ENCODE measurements around the gene NEBL.

NEBL gene

GRCh38 chr10:20935931-20936330 lies 38.8 kb upstream of the NEBL start:
- no peaks in the 10 kb centered on the region for H3K79me2 ChIP-seq
- TF ChIP-seq CTCF (IDR thresholded peaks at IDR 0.05), result no peak
- no peaks in the 10 kb centered on the region for H3K27me3 ChIP-seq (ENCODE audit: control insufficient read depth, insufficient read depth, low read length)
- no peak overlapping the region for H3K4me2 ChIP-seq (ENCODE audit: low read length)
- no peak overlapping the region for H3K4me3 ChIP-seq (ENCODE audit: low read depth, low read length)
- H3K27ac ChIP-seq, result no peak overlapping the region
- H3K9ac ChIP-seq, result no peak overlapping the region
- H2AFZ ChIP-seq, result no peak overlapping the region
- H3K4me1 ChIP-seq, result no peaks in the 10 kb centered on the region
- H3K9me3 ChIP-seq (ENCODE audit: control insufficient read depth, low read length), result no peaks in the 10 kb centered on the region
- H3K36me3 ChIP-seq (ENCODE audit: control insufficient read depth, insufficient read depth, low read length), result no peaks in the 10 kb centered on the region

- no peaks in the 10 kb centered on the region for H3K9me3 ChIP-seq (ENCODE audit: control insufficient read depth, low read length)
- H3K27ac ChIP-seq, result no peak overlapping the region
- no peak overlapping the region for H3K4me2 ChIP-seq (ENCODE audit: low read length)
- TF ChIP-seq CTCF (IDR thresholded peaks at IDR 0.05), result no peak
- no peak overlapping the region for H3K9ac ChIP-seq
- H3K4me1 ChIP-seq, result no peaks in the 10 kb centered on the region
- H2AFZ ChIP-seq, result no peak overlapping the region
- no peaks in the 10 kb centered on the region for H3K36me3 ChIP-seq (ENCODE audit: control insufficient read depth, insufficient read depth, low read length)
- no peaks in the 10 kb centered on the region for H3K27me3 ChIP-seq (ENCODE audit: control insufficient read depth, insufficient read depth, low read length)
- no peak overlapping the region for H3K4me3 ChIP-seq (ENCODE audit: low read depth, low read length)
- H3K79me2 ChIP-seq, result no peaks in the 10 kb centered on the region
These were observed 38.2 kb upstream of the NEBL start for GRCh38 chr10:20935301-20935700.

GRCh38 chr10:20933705-20934104 lies 36.6 kb upstream of the NEBL start:
- Histone ChIP-seq H3K79me2 (no peaks in the 10 kb centered on the region), H3K4me1 (no peaks in the 10 kb centered on the region), H3K27ac (no peak overlapping the region), H3K4me3 (ENCODE audit: low read depth, low read length) (no peak overlapping the region), H3K9ac (no peak overlapping the region), H2AFZ (no peak overlapping the region), H3K9me3 (ENCODE audit: control insufficient read depth, low read length) (no peaks in the 10 kb centered on the region), H3K36me3 (ENCODE audit: control insufficient read depth, insufficient read depth, low read length) (no peaks in the 10 kb centered on the region), H3K4me2 (ENCODE audit: low read length) (no peak overlapping the region), H3K27me3 (ENCODE audit: control insufficient read depth, insufficient read depth, low read length) (no peaks in the 10 kb centered on the region)
- TF ChIP-seq CTCF (IDR thresholded peaks at IDR 0.05), result no peak

- Histone ChIP-seq H3K4me3 (ENCODE audit: low read depth, low read length) (no peak overlapping the region), H3K79me2 (no peaks in the 10 kb centered on the region), H3K27me3 (ENCODE audit: control insufficient read depth, insufficient read depth, low read length) (no peaks in the 10 kb centered on the region), H3K27ac (no peak overlapping the region), H2AFZ (no peak overlapping the region), H3K36me3 (ENCODE audit: control insufficient read depth, insufficient read depth, low read length) (no peaks in the 10 kb centered on the region), H3K4me1 (no peaks in the 10 kb centered on the region), H3K9me3 (ENCODE audit: control insufficient read depth, low read length) (no peaks in the 10 kb centered on the region), H3K4me2 (ENCODE audit: low read length) (no peak overlapping the region), H3K9ac (no peak overlapping the region)
- TF ChIP-seq CTCF (IDR thresholded peaks at IDR 0.05), result no peak
These were observed 35.6 kb upstream of the NEBL start for GRCh38 chr10:20932606-20933126.

GRCh38 chr10:20931156-20931795 lies 34.2 kb upstream of the NEBL start:
- Histone ChIP-seq H2AFZ (no peak overlapping the region), H3K4me3 (ENCODE audit: low read depth, low read length) (no peak overlapping the region), H3K4me1 (no peaks in the 10 kb centered on the region), H3K27me3 (ENCODE audit: control insufficient read depth, insufficient read depth, low read length) (no peaks in the 10 kb centered on the region), H3K4me2 (ENCODE audit: low read length) (no peak overlapping the region), H3K36me3 (ENCODE audit: control insufficient read depth, insufficient read depth, low read length) (no peaks in the 10 kb centered on the region), H3K79me2 (no peaks in the 10 kb centered on the region), H3K9ac (no peak overlapping the region), H3K9me3 (ENCODE audit: control insufficient read depth, low read length) (no peaks in the 10 kb centered on the region), H3K27ac (no peak overlapping the region)
- TF ChIP-seq CTCF (IDR thresholded peaks at IDR 0.05), result no peak

Measured in parathyroid adenoma (tissue), 2 donors.